NCI-H1930 (cell line): Measurements from ENCODE around the gene SON.
"Not testable (repeated sequence)": the region's sequence is repeated elsewhere in the genome, so short reads cannot be mapped to it uniquely, and the experiment has no call there.

Experiments used
- DNase-seq, 2 experiments: peaks; one replicate each; lab custom pipeline; 2025; lab: John Stamatoyannopoulos, UW

SON gene

GRCh38 chr21:33578214-33578613 is 35.4 kb downstream of the SON start:
- DNase-seq: no peak

- no peak for DNase-seq
These were observed 36.2 kb downstream of the SON start for GRCh38 chr21:33578959-33579542.

- no peak for DNase-seq
These were observed 41.6 kb downstream of the SON start for GRCh38 chr21:33584455-33584854.

- no peak for DNase-seq
These were observed 44.1 kb downstream of the SON start for GRCh38 chr21:33586927-33587326.

GRCh38 chr21:33587792-33588484 is 45.1 kb downstream of the SON start:
- DNase-seq: no peak

- peak; percentile 73 to 85 for DNase-seq
These were observed 45.9 kb downstream of the SON start, which contains the start of gene DONSON for GRCh38 chr21:33588485-33589335. DONSON (minus strand) TSS chr21:33588684; CDS start chr21:33588641, 43 bp downstream.

- DNase-seq: no peak
These were observed 55.2 kb downstream of the SON start for GRCh38 chr21:33598051-33598450.

GRCh38 chr21:33608559-33608958 is 65.7 kb downstream of the SON start:
- no peak for DNase-seq

GRCh38 chr21:33611006-33611744 is 68.3 kb downstream of the SON start:
- no peak for DNase-seq

GRCh38 chr21:33617565-33617964 is 74.7 kb downstream of the SON start:
- not testable (repeated sequence) for DNase-seq

- DNase-seq: no peak
These were observed 75.6 kb downstream of the SON start for GRCh38 chr21:33618407-33618806.

- DNase-seq: no peak
These were observed 76.9 kb downstream of the SON start for GRCh38 chr21:33619726-33620125.

- no peak for DNase-seq
These were observed 79.4 kb downstream of the SON start for GRCh38 chr21:33622253-33622652.

GRCh38 chr21:33626151-33626550 is 83.3 kb downstream of the SON start:
- DNase-seq: not testable (repeated sequence)
